ENCODE data around the gene EMCN. TPM values are rescaled to one million over a fixed set of nuclear protein-coding genes. Genes with fewer than 3 reads are reported as not detected.

The EMCN gene
- total and polyA plus RNA-seq, 9 of the 15 experiments (the other 6 are each of a cell fraction or from before 2014, with no cell fraction given): not detected

DNA sequence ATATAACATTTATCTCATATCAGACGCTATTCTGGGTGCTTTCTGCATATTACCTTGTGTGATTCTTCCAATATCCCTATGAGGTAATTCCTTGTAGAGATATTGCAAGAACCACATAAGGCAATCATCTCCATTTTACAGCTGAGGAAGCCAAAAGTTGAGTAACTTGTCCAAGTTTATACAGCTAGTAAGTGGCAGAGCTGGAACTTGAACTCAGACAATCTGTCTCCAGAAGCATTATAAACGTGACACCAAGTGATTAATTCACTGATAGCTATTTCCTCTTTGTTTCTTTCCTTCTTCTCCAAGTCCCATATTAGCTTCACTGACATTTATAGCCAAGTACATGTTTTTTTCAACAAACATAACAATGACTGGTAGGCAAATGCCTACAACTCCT, 7.3 kb downstream of the EMCN start:
- DNase-seq (ENCODE audit: extremely low read depth in 1 of 4, low spot score in 3 of 4): no peak
- Histone ChIP-seq H3K4me2 (ENCODE audit: insufficient read depth, low read length) (no peak overlapping the region), H2AFZ (ENCODE audit: low read depth, low read length) (no peak overlapping the region), H3K27me3 (ENCODE audit: control insufficient read depth in 2 of 2, insufficient read depth in 2 of 2, low read length in 2 of 2) (no peaks in the 10 kb centered on the region), H3K4me1 (replicated peaks in 1 of 2; ENCODE audit: control insufficient read depth in 2 of 2, insufficient read depth in 2 of 2, low read length in 2 of 2) (no peaks in the 10 kb centered on the region), H3K4me3 (no peak overlapping the region), H3K9me3 (replicated peaks; ENCODE audit: control insufficient read depth, insufficient read depth, low read depth, low read length) (no peaks in the 10 kb centered on the region), H3K9ac (ENCODE audit: insufficient read depth in 1 of 2, low read depth in 2 of 2, low read length in 2 of 2) (no peak overlapping the region), H3K79me2 (ENCODE audit: control insufficient read depth, insufficient read depth, low read length) (no peaks in the 10 kb centered on the region), H4K20me1 (replicated peaks; ENCODE audit: control insufficient read depth, insufficient read depth, low read length) (no peaks in the 10 kb centered on the region), H3K9me1 (ENCODE audit: control insufficient read depth, insufficient read depth, low read length) (no peaks in the 10 kb centered on the region), H3K36me3 (ENCODE audit: control insufficient read depth, insufficient read depth, low read length) (no peaks in the 10 kb centered on the region), H3K27ac (ENCODE audit: extremely low read depth, low read depth, low read length) (no peak overlapping the region)
- ATAC-seq: no peak
- ChIA-PET CTCF (ENCODE audit: low intra/inter-chr PET ratio) (no interaction called here), POLR2A (no interaction called here)
- 0% methylated on average over 2 of the region's 2 CpGs for WGBS (ENCODE audit: insufficient coverage, low coverage, missing lambda C conversion rate)
- BruUV-seq (replicated peaks): no TSS peak
- in situ Hi-C loops (cut with MboI): no loop called here
- TF ChIP-seq, protein P1, sequence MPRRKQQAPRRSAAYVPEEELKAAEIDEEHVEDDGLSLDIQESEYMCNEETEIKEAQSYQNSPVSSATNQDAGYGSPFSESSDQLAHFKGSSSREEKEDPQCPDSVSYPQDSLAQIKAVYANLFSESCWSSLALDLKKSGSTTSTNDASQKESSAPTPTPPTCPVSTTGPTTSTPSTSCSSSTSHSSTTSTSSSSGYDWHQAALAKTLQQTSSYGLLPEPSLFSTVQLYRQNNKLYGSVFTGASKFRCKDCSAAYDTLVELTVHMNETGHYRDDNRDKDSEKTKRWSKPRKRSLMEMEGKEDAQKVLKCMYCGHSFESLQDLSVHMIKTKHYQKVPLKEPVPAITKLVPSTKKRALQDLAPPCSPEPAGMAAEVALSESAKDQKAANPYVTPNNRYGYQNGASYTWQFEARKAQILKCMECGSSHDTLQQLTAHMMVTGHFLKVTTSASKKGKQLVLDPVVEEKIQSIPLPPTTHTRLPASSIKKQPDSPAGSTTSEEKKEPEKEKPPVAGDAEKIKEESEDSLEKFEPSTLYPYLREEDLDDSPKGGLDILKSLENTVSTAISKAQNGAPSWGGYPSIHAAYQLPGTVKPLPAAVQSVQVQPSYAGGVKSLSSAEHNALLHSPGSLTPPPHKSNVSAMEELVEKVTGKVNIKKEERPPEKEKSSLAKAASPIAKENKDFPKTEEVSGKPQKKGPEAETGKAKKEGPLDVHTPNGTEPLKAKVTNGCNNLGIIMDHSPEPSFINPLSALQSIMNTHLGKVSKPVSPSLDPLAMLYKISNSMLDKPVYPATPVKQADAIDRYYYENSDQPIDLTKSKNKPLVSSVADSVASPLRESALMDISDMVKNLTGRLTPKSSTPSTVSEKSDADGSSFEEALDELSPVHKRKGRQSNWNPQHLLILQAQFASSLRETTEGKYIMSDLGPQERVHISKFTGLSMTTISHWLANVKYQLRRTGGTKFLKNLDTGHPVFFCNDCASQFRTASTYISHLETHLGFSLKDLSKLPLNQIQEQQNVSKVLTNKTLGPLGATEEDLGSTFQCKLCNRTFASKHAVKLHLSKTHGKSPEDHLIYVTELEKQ (CRISPR knock-in tag; IDR thresholded peaks at IDR 0.05): no peak
- intact Hi-C loops (cut with micrococcal nuclease): no loop called here
- no peak for FAIRE-seq

- no peak overlapping the region for H2AFZ ChIP-seq (ENCODE audit: low read depth, low read length)
- no peak overlapping the region for H3K27ac ChIP-seq (ENCODE audit: extremely low read depth, low read depth, low read length)
- in situ Hi-C loops (cut with MboI) (no loop called here), intact Hi-C loops (cut with micrococcal nuclease) (no loop called here)
- H3K79me2 ChIP-seq (ENCODE audit: control insufficient read depth, insufficient read depth, low read length): no peaks in the 10 kb centered on the region
- H3K9me1 ChIP-seq (ENCODE audit: control insufficient read depth, insufficient read depth, low read length): no peaks in the 10 kb centered on the region
- no peak overlapping the region for H3K4me2 ChIP-seq (ENCODE audit: insufficient read depth, low read length)
- H3K27me3 ChIP-seq (ENCODE audit: control insufficient read depth in 2 of 2, insufficient read depth in 2 of 2, low read length in 2 of 2): no peaks in the 10 kb centered on the region
- ChIA-PET POLR2A (no interaction called here), CTCF (ENCODE audit: low intra/inter-chr PET ratio) (no interaction called here)
- no peaks in the 10 kb centered on the region for H4K20me1 ChIP-seq (replicated peaks; ENCODE audit: control insufficient read depth, insufficient read depth, low read length)
- H3K4me3 ChIP-seq: no peak overlapping the region
- H3K9me3 ChIP-seq (replicated peaks; ENCODE audit: control insufficient read depth, insufficient read depth, low read depth, low read length): no peaks in the 10 kb centered on the region
- WGBS (ENCODE audit: insufficient coverage, low coverage, missing lambda C conversion rate): 0% methylated on average over 3 of the region's 3 CpGs
- no peak overlapping the region for H3K9ac ChIP-seq (ENCODE audit: insufficient read depth in 1 of 2, low read depth in 2 of 2, low read length in 2 of 2)
- no peak for DNase-seq (ENCODE audit: extremely low read depth in 1 of 4, low spot score in 3 of 4)
- BruUV-seq (replicated peaks): no TSS peak
- no peaks in the 10 kb centered on the region for H3K4me1 ChIP-seq (replicated peaks in 1 of 2; ENCODE audit: control insufficient read depth in 2 of 2, insufficient read depth in 2 of 2, low read length in 2 of 2)
- no peaks in the 10 kb centered on the region for H3K36me3 ChIP-seq (ENCODE audit: control insufficient read depth, insufficient read depth, low read length)
- no peak for FAIRE-seq
- no peak for ATAC-seq
- TF ChIP-seq CBX2 (IDR thresholded peaks at IDR 0.05; ENCODE audit: insufficient read depth, low read length, poor library complexity, severe bottlenecking) (no peak), ZFP1 (CRISPR knock-in tag; IDR thresholded peaks at IDR 0.05) (no peak), ZC3H4 (CRISPR knock-in tag; IDR thresholded peaks at IDR 0.05; ENCODE audit: borderline replicate concordance) (no peak), ZNF586 (CRISPR knock-in tag; conservative IDR thresholded peaks at IDR 0.05) (no peak), BCLAF1 (IDR thresholded peaks at IDR 0.05; ENCODE audit: borderline replicate concordance in 1 of 2, control insufficient read depth in 1 of 2, low read depth in 2 of 2, low read length in 1 of 2) (no peak), CTBP1 (IDR thresholded peaks at IDR 0.05; ENCODE audit: borderline replicate concordance) (no peak), CBX8 (IDR thresholded peaks at IDR 0.05; ENCODE audit: borderline replicate concordance, extremely low read depth, low read depth, low read length, poor library complexity, severe bottlenecking) (no peak), POLR3A (IDR thresholded peaks at IDR 0.05; ENCODE audit: borderline replicate concordance, extremely low read depth, insufficient read depth, insufficient read length) (no peak)
Measured at GRCh38 chr4:100509386-100509785, 8.4 kb downstream of the EMCN start.

All from K562 (cell line).